ENCODE data around the gene WDR43. TPM values are rescaled to one million over a fixed set of nuclear protein-coding genes. Genes with fewer than 3 reads are reported as not detected.

WDR43 gene
- total RNA-seq = 100 to 1,000 TPM in 1 of 2 donors, 10 to 100 TPM in 1; 75.0 to 110 TPM

- Mint-ChIP-seq H3K4me3 (peak within 1 kb of the TSS; percentile 99), H3K36me3 (ENCODE audit: insufficient read depth in 2 of 2) (peaks cover 4 to 5% of the 10 kb centered on the region in 2 donors), H3K27me3 (ENCODE audit: low read depth) (no peaks in the 10 kb centered on the region), H3K4me1 (ENCODE audit: low read depth) (peaks cover 43% of the 10 kb centered on the region), H3K27ac (peak within 1 kb of the TSS; percentile 99), H3K9me3 (no peaks in the 10 kb centered on the region)
- DNase-seq = peak; percentile 98 to 99
- ATAC-seq (replicated peaks in 1 of 2) = peak; percentile 97
Observed at GRCh38 chr2:28894470-28895188, at the start of gene WDR43. Gene WDR43, plus strand, starts transcription at chr2:28894667. Its CDS starts 32 bp downstream, at chr2:28894699.

- Mint-ChIP-seq H3K36me3 (ENCODE audit: insufficient read depth in 2 of 2) (peaks cover 0 to 6% of the 10 kb centered on the region in 2 donors), H3K4me3 (no peak overlapping the region), H3K27ac (no peak overlapping the region), H3K9me3 (no peaks in the 10 kb centered on the region), H3K4me1 (ENCODE audit: low read depth) (no peaks in the 10 kb centered on the region), H3K27me3 (ENCODE audit: low read depth) (no peaks in the 10 kb centered on the region)
- ATAC-seq (replicated peaks in 1 of 2) (no peak), DNase-seq (no peak)
Observed at GRCh38 chr2:28855193-28855592, 39.3 kb upstream of the WDR43 start.

GRCh38 chr2:28855977-28856376 lies 38.5 kb upstream of the WDR43 start:
- no peak overlapping the region for H3K4me3 Mint-ChIP-seq
- H3K4me1 Mint-ChIP-seq (ENCODE audit: low read depth) = no peaks in the 10 kb centered on the region
- peaks cover 0 to 9% of the 10 kb centered on the region in 2 donors for H3K36me3 Mint-ChIP-seq (ENCODE audit: insufficient read depth in 2 of 2)
- H3K9me3 Mint-ChIP-seq = no peaks in the 10 kb centered on the region
- DNase-seq (no peak), ATAC-seq (replicated peaks in 1 of 2) (no peak)
- no peaks in the 10 kb centered on the region for H3K27me3 Mint-ChIP-seq (ENCODE audit: low read depth)
- H3K27ac Mint-ChIP-seq = peak overlapping the region; percentile 64

- ATAC-seq (replicated peaks in 1 of 2) = no peak
- H3K27ac Mint-ChIP-seq = peak overlapping the region; percentile 50
Observed at GRCh38 chr2:28868611-28869010, 25.9 kb upstream of the WDR43 start.

GRCh38 chr2:28869494-28870145 lies 24.8 kb upstream of the WDR43 start:
- Mint-ChIP-seq H3K4me3 (peak overlapping the region; percentile 97 to 99), H3K36me3 (ENCODE audit: insufficient read depth in 2 of 2) (peaks cover 5 to 9% of the 10 kb centered on the region in 2 donors), H3K27me3 (ENCODE audit: low read depth) (no peaks in the 10 kb centered on the region), H3K4me1 (ENCODE audit: low read depth) (peaks cover 49% of the 10 kb centered on the region), H3K9me3 (no peaks in the 10 kb centered on the region), H3K27ac (peak overlapping the region; percentile 96)
- ATAC-seq (replicated peaks in 1 of 2) (peak in 1 of 2 donors; percentile 27), DNase-seq (peak in 1 of 2 donors; percentile 11)

More at GRCh38 chr2:28868611-28869010, 25.9 kb upstream of the WDR43 start:
- Mint-ChIP-seq H3K4me1 (ENCODE audit: low read depth) (peaks cover 58% of the 10 kb centered on the region), H3K27me3 (ENCODE audit: low read depth) (no peaks in the 10 kb centered on the region), H3K9me3 (no peaks in the 10 kb centered on the region), H3K4me3 (peak overlapping the region; percentile 91 to 97), H3K36me3 (ENCODE audit: insufficient read depth in 2 of 2) (peaks cover 5 to 13% of the 10 kb centered on the region in 2 donors)
- no peak for DNase-seq

- peaks cover 3% of the 10 kb centered on the region for H3K27me3 Mint-ChIP-seq (ENCODE audit: low read depth)
- ATAC-seq (replicated peaks in 1 of 2) (peak; percentile 97 to 98), DNase-seq (peak; percentile 98)
- peak within 1 kb of the TSS; percentile 97 to 99 for H3K4me3 Mint-ChIP-seq
- H3K4me1 Mint-ChIP-seq (ENCODE audit: low read depth) = peaks cover 42% of the 10 kb centered on the region
- H3K36me3 Mint-ChIP-seq (ENCODE audit: insufficient read depth in 2 of 2) = peaks cover 2 to 5% of the 10 kb centered on the region in 2 donors
- H3K9me3 Mint-ChIP-seq = no peaks in the 10 kb centered on the region
- peak within 1 kb of the TSS; percentile 96 for H3K27ac Mint-ChIP-seq
Observed at GRCh38 chr2:28870146-28870891, 24.1 kb upstream of the WDR43 start, which contains the start of gene TRMT61B. Gene TRMT61B, minus strand, starts transcription at chr2:28870309. Its CDS starts 32 bp downstream, at chr2:28870277.

GRCh38 chr2:28871620-28872019 lies 22.8 kb upstream of the WDR43 start:
- no peak for DNase-seq
- no peak for ATAC-seq (replicated peaks in 1 of 2)
- no peak overlapping the region for H3K27ac Mint-ChIP-seq
- peaks cover 16% of the 10 kb centered on the region for H3K27me3 Mint-ChIP-seq (ENCODE audit: low read depth)
- peaks cover 30% of the 10 kb centered on the region for H3K4me1 Mint-ChIP-seq (ENCODE audit: low read depth)
- peak overlapping the region; percentile 97 to 99 for H3K4me3 Mint-ChIP-seq
- peaks cover 2 to 5% of the 10 kb centered on the region in 2 donors for H3K36me3 Mint-ChIP-seq (ENCODE audit: insufficient read depth in 2 of 2)
- no peaks in the 10 kb centered on the region for H3K9me3 Mint-ChIP-seq

- Mint-ChIP-seq H3K9me3 (no peaks in the 10 kb centered on the region), H3K4me3 (no peak overlapping the region), H3K27ac (no peak overlapping the region), H3K4me1 (ENCODE audit: low read depth) (no peaks in the 10 kb centered on the region), H3K36me3 (ENCODE audit: insufficient read depth in 2 of 2) (no peaks in the 10 kb centered on the region), H3K27me3 (ENCODE audit: low read depth) (peaks cover 29% of the 10 kb centered on the region)
- no peak for ATAC-seq (replicated peaks in 1 of 2)
- no peak for DNase-seq
Observed at GRCh38 chr2:28880193-28880592, 14.3 kb upstream of the WDR43 start.

- Mint-ChIP-seq H3K9me3 (no peaks in the 10 kb centered on the region), H3K27ac (no peak overlapping the region), H3K4me3 (no peak overlapping the region), H3K4me1 (ENCODE audit: low read depth) (peaks cover 32% of the 10 kb centered on the region), H3K27me3 (ENCODE audit: low read depth) (no peaks in the 10 kb centered on the region), H3K36me3 (ENCODE audit: insufficient read depth in 2 of 2) (peaks cover 4 to 5% of the 10 kb centered on the region in 2 donors)
- DNase-seq (no peak), ATAC-seq (replicated peaks in 1 of 2) (no peak)
Observed at GRCh38 chr2:28893488-28893887, 979 bp upstream of the WDR43 start.

GRCh38 chr2:28895189-28895893 lies 874 bp downstream of the WDR43 start:
- DNase-seq (peak; percentile 43 to 48), ATAC-seq (replicated peaks in 1 of 2) (peak; percentile 36 to 47)
- Mint-ChIP-seq H3K27me3 (ENCODE audit: low read depth) (no peaks in the 10 kb centered on the region), H3K4me1 (ENCODE audit: low read depth) (peaks cover 50% of the 10 kb centered on the region), H3K9me3 (no peaks in the 10 kb centered on the region), H3K4me3 (peak overlapping the region; percentile 99), H3K36me3 (ENCODE audit: insufficient read depth in 2 of 2) (peaks cover 4 to 5% of the 10 kb centered on the region in 2 donors), H3K27ac (peak overlapping the region; percentile 99)

GRCh38 chr2:28896906-28897305 lies 2.4 kb downstream of the WDR43 start:
- Mint-ChIP-seq H3K27ac (peak overlapping the region; percentile 99), H3K9me3 (no peaks in the 10 kb centered on the region), H3K4me3 (peak overlapping the region; percentile 99), H3K27me3 (ENCODE audit: low read depth) (no peaks in the 10 kb centered on the region), H3K36me3 (ENCODE audit: insufficient read depth in 2 of 2) (peaks cover 6 to 10% of the 10 kb centered on the region in 2 donors), H3K4me1 (ENCODE audit: low read depth) (peaks cover 63% of the 10 kb centered on the region)
- no peak for ATAC-seq (replicated peaks in 1 of 2)
- DNase-seq = no peak

- ATAC-seq (replicated peaks in 1 of 2) (no peak), DNase-seq (no peak)
- peaks cover 72% of the 10 kb centered on the region for H3K4me1 Mint-ChIP-seq (ENCODE audit: low read depth)
- H3K9me3 Mint-ChIP-seq = no peaks in the 10 kb centered on the region
- no peaks in the 10 kb centered on the region for H3K27me3 Mint-ChIP-seq (ENCODE audit: low read depth)
- H3K27ac Mint-ChIP-seq = peak overlapping the region; percentile 99
- peaks cover 9 to 16% of the 10 kb centered on the region in 2 donors for H3K36me3 Mint-ChIP-seq (ENCODE audit: insufficient read depth in 2 of 2)
- H3K4me3 Mint-ChIP-seq = peak overlapping the region; percentile 99
Observed at GRCh38 chr2:28898048-28898447, 3.6 kb downstream of the WDR43 start.

Measured in activated T-cell treated with anti-CD3 and anti-CD28 coated beads, Interleukin-2, amount 50 U/mL, for 72 hours (primary cell).